ENCODE results near the gene PNPLA7.

Gene PNPLA7

DNA sequence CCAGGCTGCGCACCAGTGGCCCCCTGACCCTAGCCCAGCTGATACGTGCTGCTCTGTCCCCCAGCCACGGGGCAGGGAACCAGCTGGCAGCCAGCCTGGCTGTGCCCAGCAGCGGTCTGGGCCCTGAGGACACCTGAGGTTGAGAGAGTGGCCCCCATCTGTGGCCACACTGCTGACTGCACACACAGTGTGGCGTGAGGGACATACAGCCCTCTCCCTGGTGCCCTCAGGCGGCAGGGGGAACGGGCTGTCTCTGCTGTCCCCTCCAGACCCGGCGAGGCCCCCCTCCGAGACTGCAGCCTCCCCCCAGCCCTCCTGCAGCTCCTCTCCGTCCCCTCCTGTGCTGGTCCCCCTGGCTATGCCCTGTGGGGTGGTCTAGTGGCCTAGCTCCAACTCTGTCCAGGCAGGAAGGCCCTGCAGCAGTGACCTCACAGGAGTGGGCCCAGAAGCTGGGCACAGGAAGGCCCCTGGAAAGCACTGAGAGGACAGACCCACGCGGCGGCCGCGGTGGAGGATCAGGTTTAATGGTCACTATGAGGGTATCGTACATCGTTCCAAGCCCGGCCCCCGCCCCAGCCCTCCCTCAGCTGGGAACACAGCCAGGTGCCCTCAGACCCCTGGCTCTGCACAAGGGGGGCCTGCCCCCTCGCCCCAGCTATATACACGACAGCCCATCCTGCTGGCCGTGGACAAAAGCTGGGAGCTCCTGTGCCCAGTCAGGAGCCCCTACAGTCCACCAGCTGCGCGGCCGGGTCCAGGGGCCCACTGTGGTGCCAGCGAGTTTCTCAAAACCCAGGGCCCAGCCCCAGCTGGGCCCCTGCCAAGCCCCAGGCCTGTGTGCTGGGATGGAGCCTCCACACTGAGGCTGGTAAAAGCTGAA is 102.2 kb downstream of the PNPLA7 start:
- DNase-seq = no peak

DNA sequence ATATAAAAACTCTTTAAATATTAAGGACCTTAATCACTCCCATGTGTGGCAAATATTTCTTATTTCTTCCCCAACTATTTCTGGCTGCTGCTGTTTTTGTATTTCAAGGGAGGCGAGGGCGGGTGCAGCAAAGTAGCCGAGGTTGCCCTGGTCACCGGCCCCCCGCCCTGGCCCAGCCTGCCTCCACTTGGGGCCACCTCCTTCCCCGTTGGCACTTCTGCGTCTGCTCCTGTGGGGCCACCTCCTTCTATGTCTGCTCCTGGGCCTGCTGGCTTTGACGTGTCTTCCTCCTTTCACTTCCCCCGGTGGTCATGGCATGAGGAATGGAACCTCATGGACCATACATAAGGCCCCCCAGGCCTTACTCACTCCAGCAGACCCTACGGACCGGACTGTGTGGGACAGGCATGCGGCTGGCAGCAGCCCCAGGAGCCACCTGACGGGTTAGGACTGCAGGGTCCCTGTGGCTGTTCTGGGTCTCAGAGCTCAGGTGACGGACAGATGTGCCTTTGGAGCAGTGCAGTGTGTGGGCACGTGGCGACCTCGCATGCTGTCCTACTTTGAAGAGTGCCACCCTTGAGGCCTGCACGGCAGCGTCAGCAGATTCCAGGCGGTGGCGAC is 103.2 kb downstream of the PNPLA7 start:
- DNase-seq = no peak

DNA sequence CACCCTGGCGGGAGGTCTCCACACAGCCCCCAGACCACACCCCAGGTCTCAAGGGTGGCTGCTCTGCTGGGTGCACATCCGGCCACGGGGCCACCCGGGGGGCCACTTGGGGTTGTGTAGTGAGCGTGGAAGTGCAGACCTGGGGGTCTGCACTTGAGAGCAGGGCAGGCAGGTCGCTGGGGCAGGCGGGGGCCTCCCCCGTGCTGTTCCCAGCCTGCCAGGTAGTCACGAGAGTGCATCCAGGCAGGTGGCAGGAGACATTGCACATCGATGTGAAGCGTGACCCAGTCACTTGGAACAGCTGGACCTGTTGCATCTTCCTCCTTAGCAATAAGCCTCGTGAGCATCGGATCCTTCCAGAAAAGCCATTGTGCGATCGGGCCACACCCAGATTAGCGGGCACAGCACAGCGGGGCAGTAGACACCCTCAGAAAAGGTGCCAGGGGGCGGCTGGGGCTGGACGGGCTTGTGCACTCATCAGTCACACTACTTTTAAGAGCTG is 104.2 kb downstream of the PNPLA7 start:
- DNase-seq = no peak

DNA sequence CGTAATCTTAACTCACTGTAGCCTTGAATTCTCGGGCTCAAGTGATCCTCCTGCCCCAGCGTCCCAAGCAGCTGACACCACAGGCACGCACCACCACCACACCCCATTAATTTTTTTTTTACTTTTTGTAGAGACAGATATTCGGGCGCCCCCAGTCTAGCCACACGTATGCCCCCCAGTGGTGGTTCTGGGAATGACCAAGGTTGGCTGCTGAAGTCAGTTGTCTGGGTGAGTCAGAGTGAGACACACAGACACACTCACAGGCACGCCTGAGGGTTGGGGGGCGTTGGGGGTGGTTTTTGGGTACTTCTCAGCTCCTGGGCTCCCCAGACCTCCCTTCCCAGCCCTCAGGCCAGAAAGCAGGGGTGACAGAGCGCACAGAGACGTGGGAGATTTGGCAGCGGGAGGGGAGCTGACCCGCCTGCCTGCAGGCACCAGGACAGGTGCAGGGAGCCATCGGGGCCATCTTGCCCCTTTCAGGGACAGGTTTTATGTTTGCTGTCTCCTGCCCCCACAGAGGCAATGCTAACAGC is 104.9 kb downstream of the PNPLA7 start:
- DNase-seq = no peak

DNA sequence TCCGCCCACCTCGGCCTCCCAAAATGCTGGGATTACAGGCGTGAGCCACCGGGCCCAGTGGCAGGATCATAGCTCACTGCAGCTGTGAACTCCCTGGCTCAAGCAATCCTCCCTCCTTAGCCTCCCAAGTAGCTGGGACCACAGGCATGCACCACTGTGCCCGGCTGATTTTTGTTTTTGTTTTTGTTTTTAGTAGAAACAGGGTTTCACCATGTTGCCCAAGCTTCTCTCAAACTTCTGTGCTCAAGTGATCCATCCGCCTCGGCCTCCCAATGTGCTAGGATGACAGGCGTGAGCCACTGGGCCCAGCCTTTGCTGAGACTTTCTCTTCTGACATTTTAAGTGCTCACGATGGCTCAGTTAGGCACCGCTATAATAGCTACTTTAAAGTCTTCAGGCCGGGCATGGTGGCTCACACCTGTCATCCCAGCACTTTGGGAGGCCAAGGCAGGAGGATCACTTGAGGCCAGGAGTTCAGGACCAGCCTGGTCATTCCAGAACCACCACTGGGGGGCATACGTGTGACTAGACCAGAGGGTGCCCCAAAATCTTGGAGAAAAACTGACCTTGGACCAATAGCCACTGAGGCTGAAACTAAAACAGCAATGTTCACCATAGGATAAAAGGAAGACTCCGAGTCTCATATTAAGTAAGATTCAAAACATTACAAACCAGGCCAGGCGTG is 106.0 kb downstream of the PNPLA7 start:
- DNase-seq = no peak

DNA sequence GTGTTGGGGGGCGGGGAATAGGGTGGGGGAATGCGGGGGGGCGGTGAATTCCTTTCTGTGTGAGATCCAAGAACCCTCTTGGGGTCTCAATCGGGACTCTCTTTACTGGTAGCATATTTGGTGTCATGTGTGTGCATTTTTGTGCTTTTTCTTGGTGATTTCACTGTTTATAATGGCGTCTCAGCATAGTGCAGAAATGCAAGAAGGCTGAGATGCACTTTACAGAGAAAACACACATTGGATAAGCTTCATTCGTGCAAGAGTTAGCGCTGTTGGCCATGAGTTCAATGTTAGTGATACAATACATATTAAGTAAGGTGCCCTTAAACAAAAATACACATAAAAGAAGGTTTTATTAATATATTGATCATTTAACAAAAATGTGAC is 108.3 kb downstream of the PNPLA7 start:
- DNase-seq = no peak

DNA sequence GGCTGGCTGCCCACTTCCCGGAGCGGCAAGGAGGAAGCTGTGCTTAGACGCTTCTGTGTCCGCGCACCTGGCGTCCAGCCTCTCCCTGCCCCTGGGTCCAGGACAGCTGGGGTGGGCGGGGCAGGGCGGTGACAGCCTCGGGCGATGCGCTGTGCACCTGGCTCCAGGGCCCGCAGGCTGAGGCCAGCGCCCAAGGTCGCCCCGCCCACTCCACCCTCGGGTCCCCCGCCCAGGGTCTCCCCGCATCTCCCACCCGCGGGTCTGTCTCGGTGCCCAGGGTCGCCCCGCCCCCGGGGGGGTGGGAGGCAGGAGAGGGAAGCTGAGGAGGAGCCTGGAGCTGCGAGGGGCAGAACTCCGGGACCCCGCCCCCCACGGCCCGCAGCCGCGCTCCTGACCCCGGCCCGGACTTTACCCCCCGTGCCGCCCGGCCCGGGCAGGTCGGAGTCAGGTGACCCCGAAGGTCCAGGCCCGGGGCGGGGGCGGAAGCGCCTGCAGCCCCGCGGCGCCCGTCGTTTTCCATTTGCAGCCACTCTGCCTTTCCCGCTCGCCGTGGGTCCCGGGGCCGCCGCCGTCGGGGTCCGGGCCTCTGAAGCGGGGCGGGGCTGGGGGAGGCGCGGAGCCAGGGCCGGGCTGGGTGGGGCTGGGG is 108.8 kb downstream of the PNPLA7 start, which contains the start of gene ENTPD8:
ENTPD8 (minus strand) TSS at position 69 of the 646 bp plus-strand sequence. CDS start 3,072 bp downstream, outside the sequence.
- peak; percentile 46 for DNase-seq

DNA sequence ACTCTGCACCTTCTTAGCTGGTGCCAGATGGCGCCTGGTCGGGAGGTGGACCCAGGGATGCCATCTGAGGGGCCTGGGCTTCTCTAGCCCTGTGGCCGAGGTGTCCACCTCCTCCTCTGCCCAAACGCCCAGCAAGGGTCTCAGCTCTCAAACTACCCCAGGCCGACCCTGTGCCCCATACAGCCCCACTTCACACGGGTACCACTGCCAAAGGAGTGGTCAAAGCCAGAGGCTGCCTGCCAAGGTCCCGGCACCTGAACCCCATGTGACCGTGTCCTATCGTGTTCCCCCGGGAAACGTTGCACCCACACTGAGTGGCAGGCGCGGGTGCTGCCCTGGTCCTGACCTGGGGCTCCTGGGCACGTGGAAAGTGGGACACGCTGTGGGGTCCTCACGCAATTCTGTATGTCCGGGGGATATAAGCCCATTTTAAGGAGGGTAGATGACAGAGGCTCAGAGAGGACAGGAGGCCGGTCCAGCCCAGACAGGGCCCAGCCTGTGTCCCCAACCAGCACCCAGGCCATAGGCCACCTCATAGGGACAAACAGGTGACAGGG is 111.0 kb downstream of the PNPLA7 start:
- no peak for DNase-seq

DNA sequence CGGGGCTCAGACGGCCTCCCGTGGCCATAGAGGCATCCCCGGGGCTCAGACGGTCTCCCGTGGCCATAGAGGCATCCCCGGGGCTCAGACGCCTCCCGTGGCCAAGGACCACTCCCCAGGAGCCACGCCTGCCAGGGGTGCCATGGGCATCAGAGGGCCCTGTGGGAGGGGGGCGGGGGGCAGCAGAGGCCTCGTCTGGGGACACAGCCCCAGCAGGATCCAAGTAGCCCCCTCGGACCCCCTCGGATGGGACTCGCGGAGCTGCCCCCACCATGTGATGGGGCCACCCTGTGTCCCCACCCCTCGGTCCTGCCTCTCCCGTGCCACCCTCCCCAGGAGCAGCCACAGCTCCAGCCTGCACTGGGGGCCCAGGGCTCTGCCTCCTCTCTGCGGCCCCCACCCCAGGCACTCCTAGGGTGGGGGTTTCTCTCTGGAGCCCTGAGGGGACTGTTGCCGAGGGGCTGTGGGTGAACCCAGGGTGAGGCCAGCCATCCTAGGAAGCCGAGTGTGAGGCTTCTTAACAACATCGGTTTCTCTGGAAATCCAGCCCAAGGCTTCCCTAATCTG is 111.5 kb downstream of the PNPLA7 start:
- no peak for DNase-seq

DNA sequence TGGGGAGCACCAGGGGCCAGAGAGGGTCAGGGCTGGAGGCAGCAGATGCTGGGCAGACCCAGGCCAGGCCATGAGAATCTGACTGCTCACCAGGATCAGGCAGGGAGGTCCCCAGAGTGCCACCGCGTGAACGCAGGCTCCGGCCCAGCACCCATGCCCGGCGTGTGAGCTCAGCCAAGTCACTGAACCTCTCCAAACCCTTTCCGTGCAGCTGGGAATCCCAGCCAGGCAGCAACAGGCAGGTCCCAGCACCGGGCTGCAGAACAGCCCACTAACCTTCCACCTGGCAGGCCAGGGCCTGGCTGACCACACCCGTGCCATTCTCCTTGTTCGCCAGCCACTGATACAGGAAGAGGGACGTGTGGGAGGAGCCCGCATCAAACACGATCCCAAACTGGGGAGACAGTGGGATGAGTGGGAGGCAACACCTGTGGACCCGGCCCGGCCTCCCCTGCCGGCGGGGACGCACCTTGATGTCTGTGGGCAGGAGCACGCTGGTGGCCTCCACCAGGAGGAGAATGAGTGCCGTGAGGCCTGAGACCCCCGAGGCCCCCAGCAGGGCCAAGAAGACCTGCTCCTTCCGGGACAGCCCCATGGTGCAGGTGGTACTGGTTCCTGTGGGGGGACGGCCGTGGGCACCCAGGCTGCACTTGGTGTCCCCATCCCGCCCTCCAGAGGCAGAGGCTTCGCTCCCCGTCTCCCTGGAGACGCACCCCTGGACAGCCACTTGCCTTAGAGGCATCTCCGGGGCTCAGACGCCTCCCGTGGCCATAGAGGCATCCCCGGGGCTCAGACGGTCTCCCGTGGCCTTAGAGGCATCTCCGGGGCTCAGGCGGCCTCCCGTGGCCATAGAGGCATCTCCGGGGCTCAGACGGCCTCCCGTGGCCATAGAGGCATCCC is 112.3 kb downstream of the PNPLA7 start:
- no peak for DNase-seq

DNA sequence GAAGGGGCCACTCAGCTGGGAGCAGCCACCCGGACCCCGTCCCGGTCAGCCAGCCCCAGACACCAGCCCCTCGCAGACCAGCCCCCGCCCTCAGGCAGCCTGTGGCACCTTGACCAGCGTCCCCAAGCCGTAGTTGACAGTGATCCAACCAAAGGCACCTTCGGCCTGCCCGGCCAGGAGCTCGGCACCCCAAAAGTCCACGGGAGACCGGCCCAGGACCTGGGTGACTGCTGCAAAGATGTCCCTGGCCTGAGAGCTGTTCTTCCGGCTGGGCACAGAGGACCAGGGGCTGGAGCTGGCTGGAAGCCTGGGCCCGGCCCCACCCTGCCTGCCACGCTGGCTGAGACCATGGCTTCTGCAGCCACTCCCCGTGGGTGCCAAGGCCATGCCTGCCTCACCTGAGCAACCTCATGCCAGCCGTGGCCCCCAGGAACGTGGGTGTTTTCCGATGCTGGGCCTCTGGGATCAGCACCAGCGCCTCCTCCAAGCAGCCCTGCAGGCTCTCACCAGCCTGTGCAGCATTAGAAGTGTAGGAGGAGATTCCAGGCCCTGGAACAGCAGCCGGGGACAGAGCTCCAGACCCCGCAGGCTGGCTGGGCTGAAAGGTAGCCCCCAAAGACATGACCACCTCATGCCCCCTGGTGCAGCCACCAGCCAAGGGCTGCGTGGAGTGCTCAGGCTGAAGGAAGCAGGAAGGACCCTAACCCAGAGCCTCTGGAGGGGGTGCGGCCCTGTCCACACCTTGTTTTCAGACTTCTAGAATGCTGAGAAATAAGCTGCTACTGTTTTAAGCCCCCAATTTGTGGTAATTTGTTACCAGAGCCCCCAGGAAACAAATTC is 113.2 kb downstream of the PNPLA7 start:
- DNase-seq = no peak

DNA sequence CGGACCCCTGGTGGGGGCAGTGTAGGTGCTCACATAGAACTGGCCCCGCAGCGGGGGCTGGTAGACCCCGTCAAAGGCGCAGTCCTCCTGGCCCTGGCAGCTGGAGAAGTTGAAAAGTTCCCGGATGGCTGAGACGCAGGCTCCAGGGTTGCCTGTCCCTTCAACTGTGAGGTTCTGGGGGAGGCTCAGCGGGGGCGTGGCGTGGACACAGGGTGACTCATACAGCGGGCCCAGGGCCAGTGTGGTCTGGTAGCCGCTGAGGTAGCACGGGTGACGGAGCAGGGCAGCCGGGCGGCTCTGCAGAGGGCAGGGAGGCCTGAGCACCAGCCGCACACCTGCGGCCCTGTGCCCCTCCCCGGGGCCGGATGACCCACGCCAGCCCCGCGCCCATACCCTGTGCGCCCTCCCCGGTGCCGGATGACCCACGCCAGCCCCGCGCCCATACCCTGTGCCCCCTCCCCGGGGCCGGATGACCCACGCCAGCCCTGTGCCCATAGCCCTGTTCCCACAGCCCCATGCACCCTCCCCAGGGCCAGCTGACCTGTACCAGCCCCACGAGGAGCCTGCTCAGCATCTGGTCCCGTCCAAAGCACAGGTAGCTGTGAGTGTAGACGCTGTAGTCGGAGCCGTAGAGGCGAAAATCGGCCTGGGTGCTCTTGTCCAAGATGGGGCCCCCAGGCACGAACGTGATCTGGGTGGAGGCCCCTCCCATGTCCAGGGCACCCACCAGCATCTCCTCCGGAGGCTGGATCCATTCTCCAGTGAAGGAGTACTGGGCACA is 114.0 kb downstream of the PNPLA7 start:
- DNase-seq = no peak

DNA sequence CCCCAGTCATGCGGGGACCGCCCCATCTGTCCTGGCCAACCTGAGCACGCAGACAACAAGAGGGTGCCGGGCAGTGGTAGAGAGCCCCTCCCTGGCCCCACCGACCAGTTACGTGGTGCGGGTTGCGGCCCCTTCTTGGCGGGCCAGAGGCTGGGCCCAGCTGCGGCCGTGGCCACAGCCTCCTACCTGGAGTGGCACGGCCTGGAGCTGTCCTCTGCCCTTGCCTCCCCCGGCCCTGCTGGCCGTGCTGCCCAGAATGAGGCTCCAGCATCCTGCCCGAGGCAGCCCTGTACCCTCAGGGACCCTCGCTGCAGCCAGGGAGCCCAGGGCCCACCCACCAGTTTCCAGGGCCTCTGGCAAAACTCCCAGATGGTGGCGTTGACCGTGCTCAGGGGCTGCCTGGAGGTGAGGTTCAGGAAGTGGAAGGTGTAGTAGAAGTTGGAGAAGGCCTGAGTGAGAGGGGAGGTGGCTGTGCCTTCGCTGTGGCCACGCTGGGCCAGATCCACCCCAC is 114.8 kb downstream of the PNPLA7 start:
- no peak for DNase-seq

DNA sequence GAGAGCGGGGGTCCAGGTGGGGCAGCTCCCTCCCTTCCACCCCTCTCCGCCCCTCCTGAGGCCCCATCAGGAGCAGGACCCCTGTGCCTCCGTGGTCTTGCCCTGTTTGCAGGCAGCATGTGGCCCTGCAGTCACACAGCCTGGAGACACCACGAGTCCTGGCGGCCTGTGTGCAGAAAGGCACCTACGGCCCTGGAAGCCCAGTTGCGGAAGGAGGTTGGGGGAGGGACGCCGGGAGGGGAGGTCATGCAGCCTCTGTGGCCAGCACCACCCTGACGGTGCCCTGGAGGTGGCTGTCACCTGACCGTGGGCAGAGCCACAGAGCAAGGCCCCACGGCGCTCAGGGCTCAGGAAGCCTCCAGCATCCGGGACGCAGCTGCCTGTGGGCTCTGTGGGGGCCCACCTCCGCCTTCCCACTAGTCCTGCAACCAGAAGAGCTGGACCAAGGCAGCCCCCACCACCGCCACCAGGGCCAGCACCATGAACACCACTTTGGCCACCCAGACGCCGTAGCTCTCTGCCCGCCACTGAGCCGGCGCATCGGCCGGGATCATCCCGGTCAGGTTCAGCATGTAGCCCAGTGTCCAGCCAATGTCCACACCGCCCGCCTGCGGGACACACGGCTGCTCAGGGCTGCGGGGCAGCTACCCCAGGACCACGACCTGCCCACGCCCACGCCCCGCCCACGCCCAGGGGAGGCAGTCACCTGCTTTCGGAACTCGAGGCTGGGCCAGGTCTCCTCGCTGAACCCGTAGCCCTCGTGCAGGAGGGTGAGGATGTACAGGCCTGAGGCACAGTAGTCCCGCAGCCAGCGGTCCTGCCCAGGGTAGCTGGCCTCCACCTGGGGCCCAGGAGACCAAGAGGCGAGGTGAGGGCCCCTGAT is 115.5 kb downstream of the PNPLA7 start:
- no peak for DNase-seq

DNA sequence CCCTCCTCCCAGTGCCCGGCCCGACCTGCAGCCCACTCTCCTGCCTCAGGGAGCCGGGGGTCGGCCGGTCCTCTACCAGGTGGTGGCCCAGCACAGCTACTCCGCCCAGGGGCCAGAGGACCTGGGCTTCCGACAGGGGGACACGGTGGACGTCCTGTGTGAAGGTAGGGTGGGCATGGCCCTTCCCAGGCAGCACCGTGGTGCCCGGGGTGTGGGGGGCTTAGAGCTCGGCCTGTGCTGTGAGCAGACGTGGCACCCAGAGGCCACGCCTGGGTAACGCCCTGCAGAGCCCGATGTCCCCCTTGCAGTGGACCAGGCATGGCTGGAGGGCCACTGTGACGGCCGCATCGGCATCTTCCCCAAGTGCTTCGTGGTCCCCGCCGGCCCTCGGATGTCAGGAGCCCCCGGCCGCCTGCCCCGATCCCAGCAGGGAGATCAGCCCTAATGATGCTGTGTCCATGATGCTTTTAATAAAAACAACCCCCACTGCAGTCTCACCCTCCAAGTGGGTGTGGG is 116.2 kb downstream of the PNPLA7 start:
- DNase-seq = no peak

DNA sequence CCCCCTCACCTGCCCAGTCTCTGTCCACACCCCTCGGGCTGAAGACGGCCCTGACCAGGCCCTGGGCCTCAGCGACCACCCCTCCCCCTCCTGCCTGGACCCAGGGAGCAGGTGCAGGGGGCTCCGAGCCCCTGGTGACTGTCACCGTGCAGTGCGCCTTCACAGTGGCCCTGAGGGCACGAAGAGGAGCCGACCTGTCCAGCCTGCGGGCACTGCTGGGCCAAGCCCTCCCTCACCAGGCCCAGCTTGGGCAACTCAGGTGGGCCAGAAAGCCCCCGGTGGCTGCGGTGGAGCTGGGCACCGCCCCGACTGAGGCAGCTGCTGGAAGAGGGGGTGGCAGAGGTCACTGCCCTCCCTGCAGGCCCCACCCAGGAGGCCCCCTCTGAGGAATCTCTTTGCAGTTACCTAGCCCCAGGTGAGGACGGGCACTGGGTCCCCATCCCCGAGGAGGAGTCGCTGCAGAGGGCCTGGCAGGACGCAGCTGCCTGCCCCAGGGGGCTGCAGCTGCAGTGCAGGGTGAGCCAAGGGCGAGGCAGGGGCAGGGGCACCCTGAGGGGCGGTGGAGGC is 116.8 kb downstream of the PNPLA7 start:
- DNase-seq = no peak

DNA sequence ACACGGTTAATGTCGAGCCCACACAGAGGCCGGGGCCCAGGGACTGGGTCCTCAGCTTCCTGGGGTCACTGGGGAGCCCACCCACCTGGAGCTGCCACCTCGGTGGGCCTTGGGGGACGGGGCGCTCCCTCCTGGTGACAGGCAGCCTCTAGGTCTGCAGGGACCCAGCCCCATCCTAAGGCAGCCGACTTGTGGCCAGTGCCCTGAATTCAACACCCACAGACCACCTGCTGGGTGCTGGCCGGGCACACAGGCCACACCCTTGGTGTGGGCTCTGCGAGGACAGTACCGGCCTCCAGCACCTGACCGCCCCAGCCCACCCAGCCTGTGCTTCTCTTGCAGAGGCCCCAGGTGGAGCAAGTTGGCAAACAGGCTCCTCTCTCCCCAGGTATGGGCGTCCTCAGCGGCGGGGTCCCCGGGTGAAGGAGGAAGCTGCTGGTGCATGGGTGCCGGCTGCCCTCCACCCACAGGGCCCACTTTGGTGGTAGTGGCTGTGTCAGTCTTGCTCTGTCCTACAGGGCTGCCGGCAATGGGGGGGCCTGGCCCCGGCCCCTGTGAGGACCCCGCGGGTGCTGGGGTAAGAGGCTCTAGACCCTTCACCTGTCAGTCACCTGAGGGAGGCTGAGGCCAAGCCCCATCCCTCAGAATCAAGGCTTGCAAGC is 117.4 kb downstream of the PNPLA7 start:
- no peak for DNase-seq

Data from NCI-H526 treated with DMSO at 0.1 percent for 48 hours (cell line).